ENCODE results near the gene MAX.
A peak's percentile ranks its signal among the peaks of the same experiment; 100 is the strongest.

The MAX gene

DNA sequence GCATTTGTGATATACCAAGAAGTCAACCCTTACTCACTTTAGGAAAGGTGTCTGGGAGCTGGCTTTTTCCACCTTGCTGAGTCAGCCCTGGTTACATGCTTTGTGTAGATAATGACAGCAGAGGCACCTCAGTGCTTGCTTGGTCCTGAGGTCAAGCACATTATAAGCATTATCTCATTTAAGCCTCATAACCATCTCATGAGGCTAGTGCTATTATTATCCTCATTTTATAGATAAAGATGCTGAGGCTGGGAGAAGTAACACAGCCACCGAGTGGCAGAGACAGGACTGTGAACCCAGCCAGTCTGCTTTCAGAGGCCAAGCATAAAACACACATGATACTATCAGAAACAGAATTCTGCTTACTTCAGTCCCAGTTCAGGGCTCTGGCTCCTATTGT, 29.4 kb downstream of the MAX start:
- DNase-seq = no peak

GRCh38 chr14:65072256-65072655, 30.1 kb downstream of the MAX start:
- peak in 1 of 4 experiments; percentile 26 for DNase-seq

DNA sequence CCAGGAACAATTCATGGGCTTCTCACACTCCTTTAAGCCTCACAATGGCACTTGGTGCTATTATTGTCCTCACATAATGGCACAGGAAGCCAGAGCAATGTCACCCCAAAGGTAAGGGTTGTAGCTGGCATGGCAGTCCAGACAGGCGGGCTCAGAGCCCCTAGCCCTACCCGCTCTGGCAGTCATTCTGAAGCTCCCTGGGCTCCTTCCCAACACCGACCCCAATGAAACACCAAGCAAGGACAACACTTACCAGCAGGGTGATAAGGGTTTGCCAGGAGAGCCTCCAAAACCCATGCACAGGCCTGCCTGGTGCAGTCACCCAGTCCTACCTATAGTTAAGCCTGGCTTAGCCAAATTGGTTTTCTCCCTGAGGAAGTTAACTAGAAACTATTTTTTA, 30.8 kb downstream of the MAX start:
- DNase-seq = no peak

GRCh38 chr14:65070471-65070976, 31.8 kb downstream of the MAX start:
- DNase-seq = no peak

DNA sequence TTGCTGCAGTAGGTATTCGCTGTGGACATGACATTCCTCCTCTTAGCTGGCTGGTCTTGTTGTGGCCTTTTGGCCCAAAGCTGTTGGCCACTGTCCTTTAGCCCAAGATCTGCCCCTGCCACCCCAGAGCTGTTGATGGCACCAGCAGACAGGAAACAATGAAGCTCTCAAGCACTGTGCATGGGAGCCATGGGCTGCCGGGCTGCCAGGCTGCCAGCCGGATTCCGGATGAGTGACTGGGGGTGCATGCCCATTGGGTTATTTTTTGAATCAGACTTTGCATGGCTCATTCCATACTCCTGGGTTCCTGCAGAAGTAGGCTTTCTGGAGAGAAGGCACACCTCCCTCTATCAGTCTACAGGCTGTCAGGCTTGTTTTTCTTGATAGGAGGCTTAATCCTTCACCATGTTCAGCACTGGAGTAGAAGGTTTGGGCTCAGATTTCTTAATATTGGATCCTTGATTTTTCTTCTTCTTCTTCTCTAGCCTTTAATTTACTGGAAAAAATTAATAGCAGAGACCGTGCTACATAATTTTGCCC, 32.4 kb downstream of the MAX start:
- no peak for DNase-seq

GRCh38 chr14:65065719-65066118, 36.6 kb downstream of the MAX start:
- no peak for DNase-seq

GRCh38 chr14:65062096-65063075, 39.9 kb downstream of the MAX start:
- DNase-seq = no peak

- DNase-seq = no peak
These were observed 44.6 kb downstream of the MAX start for GRCh38 chr14:65057695-65058094.

DNA sequence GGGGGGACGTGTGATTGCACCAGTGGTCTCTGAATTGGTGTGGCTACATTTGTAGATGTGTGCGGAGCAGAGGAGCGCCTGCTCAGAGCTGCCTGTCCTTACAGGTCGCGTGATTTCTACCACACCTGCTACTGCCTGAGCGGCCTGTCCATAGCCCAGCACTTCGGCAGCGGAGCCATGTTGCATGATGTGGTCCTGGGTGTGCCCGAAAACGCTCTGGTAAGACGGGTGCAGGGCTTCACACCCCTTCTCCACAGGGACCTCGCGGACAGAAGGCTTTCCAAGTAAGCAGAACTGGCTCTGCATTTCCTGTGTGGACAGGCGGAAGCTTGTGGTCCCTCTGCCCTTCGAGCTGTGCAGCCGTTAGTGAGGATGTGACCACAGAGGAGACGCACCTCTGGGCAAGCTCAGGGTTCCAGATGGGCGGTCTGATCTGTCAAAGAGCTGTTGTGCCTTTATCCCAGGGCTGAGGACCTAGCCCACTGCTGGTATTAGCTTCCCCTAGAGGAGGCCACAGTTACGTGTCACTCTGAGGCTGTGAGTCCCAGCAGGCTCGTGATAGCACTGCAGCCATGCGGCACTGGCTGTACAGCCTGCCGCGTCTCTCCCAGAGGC, 47.7 kb downstream of the MAX start:
- peak; percentile 63 to 79 (median 76) for DNase-seq

DNA sequence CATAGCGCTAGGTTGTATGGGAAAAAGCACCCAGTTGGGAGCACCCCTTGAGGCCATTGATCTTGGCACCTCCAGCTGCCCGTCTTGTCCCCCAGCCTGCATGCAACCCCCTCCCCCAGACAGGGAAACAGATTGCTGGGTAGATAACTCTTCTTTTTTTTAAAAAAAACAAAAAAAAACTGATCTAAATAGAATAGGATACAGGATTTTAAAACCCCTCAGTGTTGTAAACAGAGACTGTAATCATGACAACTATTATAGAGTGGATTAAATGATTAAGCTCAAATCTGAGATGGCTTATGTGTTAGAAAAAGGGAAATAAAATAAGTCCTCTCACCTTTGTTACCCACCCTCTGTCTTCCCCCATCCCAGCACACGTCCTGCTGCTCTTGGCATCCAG, 48.9 kb downstream of the MAX start:
- no peak for DNase-seq

DNA sequence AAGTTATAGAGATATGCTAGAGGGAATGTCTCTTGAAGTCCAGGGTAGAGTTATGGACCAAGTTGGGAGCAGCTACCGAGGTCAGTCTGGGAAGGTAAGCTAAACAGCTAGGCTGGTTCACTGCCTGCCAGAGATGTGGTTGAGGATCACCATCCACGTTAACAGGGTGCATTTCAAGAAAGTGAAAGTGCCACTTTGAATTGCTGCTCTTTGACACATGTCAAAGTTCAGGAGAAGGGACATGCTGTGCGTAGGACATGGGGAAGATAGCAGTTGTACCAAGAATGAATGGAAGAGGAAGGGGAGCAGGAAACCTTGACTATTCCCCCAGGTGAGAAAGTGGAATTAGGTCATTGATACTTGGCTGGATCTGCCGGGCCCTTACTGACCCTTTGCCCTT, 49.5 kb downstream of the MAX start:
- no peak for DNase-seq

DNA sequence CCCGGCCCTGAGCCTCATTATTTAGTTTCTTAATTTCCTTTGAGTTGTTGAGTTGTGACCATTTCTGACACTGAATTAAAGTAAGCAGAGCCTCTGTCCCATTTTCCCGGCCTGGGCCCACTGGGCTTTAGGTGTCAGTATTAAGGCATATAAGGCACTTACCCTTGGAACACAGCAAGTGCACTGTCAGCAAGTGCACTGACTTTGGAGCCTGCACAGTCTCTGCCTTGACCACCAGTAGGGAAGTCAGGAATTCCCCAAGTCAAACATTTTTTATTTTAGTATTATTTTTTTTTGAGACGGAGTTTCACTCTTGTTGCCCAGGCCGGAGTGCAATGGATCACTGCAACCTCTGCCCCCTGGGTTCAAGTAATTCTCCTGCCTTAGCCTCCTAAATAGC, 56.6 kb downstream of the MAX start:
- peak; percentile 51 to 79 (median 79) for DNase-seq

- peak; percentile 17 to 52 (median 34) for DNase-seq
These were observed 57.3 kb downstream of the MAX start for GRCh38 chr14:65045006-65045405.

DNA sequence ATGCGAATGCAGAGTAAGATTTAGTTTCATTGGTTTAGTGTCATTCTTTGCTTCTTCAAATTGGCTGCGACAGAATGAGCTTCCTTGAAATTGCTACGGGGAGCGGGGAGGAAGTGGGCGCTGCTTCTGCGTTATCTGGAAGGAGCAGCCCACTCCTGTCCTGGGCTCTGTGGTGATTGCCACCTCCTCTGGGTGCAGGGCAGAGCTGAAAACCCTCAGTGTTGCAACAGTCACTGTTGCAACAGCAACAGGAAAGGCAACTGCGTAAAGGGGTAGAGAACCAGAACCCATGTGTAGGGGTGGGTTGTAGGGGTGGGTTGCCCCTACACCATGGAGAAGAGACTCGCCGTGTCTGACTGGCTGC, 57.7 kb downstream of the MAX start:
- peak; percentile 90 to 97 (median 94) for DNase-seq

DNA sequence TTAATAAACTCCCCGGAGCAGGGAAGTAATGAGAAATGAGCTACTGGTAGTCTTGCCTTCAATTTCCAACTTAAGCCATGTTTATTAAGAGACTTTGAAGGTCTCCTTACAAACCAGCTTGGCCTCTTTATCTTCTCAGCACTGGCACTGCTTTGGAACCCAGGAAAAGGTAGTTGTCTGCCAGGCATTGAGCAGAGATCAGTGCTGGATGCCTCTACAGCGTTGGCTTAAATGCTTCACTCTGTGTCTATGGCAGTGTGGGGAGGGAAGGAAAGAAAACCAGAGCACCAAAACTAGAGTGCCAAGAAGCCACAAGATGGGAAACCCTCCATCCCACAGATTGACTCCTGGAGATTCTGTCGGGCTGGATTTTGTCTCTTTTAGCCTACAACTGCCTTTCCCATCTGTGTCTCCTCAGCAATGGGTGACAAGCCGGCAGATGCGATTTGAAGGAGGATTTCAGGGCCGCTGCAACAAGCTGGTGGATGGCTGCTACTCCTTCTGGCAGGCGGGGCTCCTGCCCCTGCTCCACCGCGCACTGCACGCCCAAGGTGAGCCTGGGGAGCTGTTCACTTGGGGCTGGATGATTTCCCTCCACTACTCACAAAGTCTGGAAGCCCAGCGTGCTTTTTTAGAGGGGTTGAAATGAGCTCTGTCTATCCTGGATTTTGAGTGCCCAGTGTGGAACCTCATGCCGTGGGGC, 58.3 kb downstream of the MAX start:
- DNase-seq = no peak

DNA sequence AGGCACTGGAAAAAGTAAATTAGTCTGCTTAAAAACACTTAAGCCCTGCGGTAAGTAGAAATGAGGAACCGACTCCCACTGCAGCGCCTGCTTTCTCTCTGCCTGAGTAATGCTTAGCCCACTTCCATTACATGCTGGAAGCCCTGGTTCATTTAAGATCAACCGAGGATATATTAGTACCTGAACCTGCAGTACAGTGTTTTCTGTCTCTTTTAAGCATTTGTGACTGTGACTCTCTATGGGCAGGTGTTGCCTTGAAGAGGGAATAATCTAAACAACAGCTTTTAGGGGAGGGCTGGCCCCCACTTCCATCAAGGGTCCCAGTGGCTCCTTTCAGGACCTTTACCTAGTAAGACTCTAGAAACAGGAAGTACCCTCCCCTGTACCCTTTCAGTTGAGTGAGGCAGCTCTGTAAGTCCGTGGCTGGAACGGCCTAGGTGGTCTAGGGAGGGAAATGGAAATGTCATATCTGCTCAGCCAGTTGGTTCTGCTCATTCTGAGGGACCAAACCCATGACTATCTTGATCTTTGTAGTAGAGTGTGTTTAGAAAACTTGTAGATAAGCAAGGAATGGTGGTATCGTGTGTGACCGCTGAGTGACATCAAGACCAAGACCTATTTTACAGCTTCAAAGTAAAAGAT, 59.5 kb downstream of the MAX start:
- DNase-seq = peak; percentile 82 to 91 (median 88)

DNA sequence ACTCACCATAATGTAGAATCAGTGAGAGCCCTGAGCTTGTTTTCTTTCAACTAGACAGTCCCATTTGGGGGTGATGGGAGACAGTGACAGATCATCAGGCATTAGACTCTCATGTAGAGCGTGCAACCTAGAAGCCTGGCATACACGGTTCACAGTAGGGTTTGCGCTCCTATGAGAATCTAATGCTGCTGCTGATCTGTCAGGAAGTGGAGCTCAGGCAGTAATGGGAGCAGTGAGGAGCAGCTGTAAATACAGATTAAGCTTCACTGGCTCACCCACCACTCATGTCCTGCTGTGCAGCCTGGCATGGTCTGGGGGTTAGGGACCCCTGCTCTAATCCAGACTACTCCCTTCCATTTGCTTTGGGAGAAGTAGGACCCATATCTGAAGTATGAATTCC, 60.0 kb downstream of the MAX start:
- DNase-seq = no peak

- no peak for DNase-seq
These were observed 60.8 kb downstream of the MAX start for GRCh38 chr14:65041434-65041915.

GRCh38 chr14:65040666-65041433, 61.5 kb downstream of the MAX start:
- DNase-seq = no peak

- no peak for DNase-seq
These were observed 63.4 kb downstream of the MAX start for GRCh38 chr14:65038966-65039365.

DNA sequence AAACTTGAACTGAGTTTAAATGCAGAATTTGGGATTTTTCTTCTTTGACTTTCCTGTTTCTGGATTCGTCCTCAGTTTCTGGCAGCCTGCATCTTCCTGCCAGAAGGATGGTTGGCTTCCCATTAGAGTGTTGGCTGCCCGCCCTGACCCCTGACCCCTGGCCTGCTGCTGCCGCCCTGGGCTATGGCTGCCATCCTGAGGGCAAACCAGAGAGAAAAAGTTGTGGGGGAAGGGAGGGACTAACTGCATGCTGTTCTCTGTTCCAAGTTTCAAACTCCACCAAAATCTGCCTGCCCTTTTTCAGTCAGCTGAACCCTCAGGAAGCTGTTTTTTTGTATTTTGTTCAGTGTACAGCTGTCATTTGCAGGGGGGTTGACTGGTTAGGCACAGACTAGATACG, 67.3 kb downstream of the MAX start:
- no peak for DNase-seq
